NB4 (cell line): ENCODE results near the gene TMEM30A.

ENCODE experiments used
- DNase-seq: peaks from one replicate; pipeline ENCODE4 v3.0.0; 2010; ENCODE audit warnings: low read depth
- H3K4me3 ChIP-seq: one replicate; pipeline ENCODE4 v1.5.1; 2011; ENCODE audit warnings: mild to moderate bottlenecking, low read depth, low read length, moderate library complexity
- MYC ChIP-seq: IDR thresholded peaks from 2 replicates; pipeline ENCODE4 v1.6.1; 2011; ENCODE audit warnings: low read depth, low read length
- POLR2A ChIP-seq: IDR thresholded peaks from 2 replicates; pipeline ENCODE4 v1.6.1; 2011; ENCODE audit warnings: mild to moderate bottlenecking; ENCODE audit not compliant: insufficient read length; ENCODE audit errors: extremely low read depth
- TF ChIP-seq, protein P1 (sequence below): IDR thresholded peaks from 2 replicates; pipeline ENCODE4 v1.6.1; 2011; ENCODE audit warnings: low read depth, low read length
- TF ChIP-seq, protein P2 (sequence below): IDR thresholded peaks from one replicate; pipeline ENCODE4 v1.5.1; 2012; ENCODE audit warnings: low read depth, low read length

The TMEM30A gene

DNA sequence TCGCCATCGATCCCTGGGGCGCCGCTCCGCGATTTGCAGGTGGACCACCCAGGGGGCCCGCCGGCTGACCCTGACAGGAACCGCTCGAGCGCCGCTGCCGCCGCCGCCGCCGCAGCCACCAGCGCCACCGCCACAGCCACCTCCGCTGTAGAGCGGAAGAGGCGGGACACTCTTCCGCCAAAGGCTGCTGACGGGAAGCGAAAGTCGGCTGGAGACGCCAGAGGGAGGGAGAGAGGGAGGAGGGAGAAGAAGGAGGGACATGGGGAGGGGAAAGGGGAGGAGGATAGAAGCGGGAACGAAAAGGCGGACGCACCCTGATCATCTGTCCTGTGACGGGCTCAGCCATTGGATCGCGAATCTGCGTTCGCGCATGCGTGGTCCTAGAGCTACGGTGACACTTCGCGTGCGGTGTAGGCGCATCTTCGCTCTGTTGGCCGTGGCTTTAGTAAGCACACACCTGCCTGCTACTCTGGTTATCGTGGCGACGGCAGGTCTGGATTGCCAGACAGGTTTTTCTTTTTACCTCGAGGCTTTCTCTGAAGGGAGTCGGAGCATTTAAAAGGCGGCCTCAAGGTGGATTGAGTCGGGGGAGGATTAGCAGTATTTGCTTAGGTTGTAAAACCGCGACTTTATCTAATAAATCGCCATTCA is at the start of gene TMEM30A:
TMEM30A (minus strand) TSS at position 161 of the 651 bp plus-strand sequence; CDS start at position 7, 154 bp downstream.
- peak within 1 kb of the TSS; percentile 96 for H3K4me3 ChIP-seq
- TF ChIP-seq MYC (0 out of 2 replicates have a peak, but pooled peaks have one; percentile 48), POLR2A (peak; percentile 88)
- TF ChIP-seq, protein P1, sequence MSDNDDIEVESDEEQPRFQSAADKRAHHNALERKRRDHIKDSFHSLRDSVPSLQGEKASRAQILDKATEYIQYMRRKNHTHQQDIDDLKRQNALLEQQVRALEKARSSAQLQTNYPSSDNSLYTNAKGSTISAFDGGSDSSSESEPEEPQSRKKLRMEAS = peak; percentile 81; the same call in 1 of the 2 replicates
- TF ChIP-seq, protein P2, sequence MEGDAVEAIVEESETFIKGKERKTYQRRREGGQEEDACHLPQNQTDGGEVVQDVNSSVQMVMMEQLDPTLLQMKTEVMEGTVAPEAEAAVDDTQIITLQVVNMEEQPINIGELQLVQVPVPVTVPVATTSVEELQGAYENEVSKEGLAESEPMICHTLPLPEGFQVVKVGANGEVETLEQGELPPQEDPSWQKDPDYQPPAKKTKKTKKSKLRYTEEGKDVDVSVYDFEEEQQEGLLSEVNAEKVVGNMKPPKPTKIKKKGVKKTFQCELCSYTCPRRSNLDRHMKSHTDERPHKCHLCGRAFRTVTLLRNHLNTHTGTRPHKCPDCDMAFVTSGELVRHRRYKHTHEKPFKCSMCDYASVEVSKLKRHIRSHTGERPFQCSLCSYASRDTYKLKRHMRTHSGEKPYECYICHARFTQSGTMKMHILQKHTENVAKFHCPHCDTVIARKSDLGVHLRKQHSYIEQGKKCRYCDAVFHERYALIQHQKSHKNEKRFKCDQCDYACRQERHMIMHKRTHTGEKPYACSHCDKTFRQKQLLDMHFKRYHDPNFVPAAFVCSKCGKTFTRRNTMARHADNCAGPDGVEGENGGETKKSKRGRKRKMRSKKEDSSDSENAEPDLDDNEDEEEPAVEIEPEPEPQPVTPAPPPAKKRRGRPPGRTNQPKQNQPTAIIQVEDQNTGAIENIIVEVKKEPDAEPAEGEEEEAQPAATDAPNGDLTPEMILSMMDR = no peak
- peak; percentile 99 for DNase-seq

DNA sequence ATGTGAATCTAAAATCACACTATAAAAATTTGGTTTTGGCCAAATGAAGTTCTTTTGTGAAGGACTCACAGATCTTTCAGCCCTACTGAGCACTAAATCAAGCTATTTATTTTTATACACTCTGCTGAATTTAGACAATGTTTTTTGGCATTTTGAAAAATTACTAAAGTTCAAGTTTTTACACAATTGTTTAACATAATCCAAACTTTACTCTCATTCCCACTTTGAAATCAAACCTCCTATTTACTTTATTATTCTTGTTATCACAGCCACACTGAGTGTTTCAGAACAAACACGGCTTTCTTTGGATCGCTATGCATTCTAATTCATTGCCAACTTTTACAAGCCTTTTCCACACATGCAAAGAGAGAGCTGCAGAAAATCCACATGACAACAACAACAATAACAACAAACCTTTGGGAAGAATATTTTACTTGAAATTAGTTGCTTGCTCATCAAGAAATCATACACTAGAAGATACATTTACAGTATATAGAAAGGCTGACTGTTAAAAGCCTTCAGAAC is 49.1 kb upstream of the TMEM30A start:
- TF ChIP-seq, protein P2 = no peak
- DNase-seq = no peak
- H3K4me3 ChIP-seq = no peak overlapping the region

DNA sequence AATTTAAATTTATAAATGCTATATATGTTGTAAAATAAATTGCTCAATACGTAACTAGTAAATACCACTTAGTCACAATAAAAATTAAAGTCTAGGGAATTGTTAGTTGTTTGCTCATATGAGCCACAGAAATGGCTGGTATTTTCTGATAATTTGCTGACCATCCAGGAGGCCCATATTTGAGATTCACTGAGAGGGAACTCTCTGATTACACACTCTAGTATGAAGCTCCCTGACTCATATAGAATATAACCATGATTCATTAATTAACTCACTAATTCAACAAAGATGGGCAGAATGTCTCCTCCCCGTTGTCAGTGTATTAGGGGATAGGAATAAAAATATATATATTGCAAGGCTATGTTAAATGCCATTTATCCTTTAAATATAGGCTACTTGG is 46.6 kb upstream of the TMEM30A start:
- no peak for DNase-seq
- TF ChIP-seq, protein P2 = no peak
- TF ChIP-seq, protein P1 = no peak
- no peak for TF ChIP-seq MYC
- no peak for TF ChIP-seq POLR2A
- no peak overlapping the region for H3K4me3 ChIP-seq

DNA sequence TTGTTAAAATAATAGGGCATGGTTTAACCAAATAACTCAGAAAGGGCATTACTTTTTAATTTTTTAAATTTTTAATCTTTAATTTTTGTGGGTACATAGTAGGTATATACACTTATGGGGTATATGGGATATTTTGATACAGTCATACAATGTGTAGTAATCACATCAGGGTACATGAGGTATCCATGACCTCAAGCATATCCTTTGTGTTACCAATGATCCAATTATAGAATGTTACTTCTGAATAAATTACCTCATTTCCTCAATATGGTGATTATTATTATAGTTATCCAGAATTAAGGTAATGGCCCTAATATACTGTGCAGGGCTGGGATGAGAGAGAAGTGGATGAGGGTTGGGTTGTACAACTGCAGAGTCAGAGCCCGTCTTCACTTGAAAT is 45.1 kb upstream of the TMEM30A start:
- no peak overlapping the region for H3K4me3 ChIP-seq
- DNase-seq = no peak
- TF ChIP-seq, protein P1 = no peak
- TF ChIP-seq POLR2A (no peak), MYC (no peak)
- TF ChIP-seq, protein P2 = no peak

DNA sequence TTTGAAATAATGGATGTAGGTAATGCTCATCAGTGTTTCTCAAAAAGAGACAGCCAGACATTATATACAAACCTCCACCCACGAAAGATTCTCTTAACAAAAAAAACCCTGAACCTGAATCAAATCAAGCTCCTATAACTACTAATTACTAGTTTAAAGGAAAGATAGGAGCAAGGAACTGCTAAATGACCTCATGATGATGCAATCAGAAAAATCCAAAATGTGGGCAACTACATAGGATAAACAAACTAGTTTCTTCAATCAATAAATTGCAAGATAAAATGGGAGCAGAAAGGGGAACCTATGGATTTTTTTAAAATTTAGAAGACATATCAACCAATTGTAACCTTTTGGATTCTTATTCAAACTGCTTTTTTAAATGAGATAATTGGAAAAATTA is 43.2 kb upstream of the TMEM30A start:
- TF ChIP-seq POLR2A = no peak
- TF ChIP-seq, protein P2 = no peak
- no peak for TF ChIP-seq MYC
- TF ChIP-seq, protein P1 = no peak
- DNase-seq = no peak
- H3K4me3 ChIP-seq = no peak overlapping the region
